ENCODE data around the gene UMODL1.
A peak's percentile ranks its signal among the peaks of the same experiment; 100 is the strongest.

The UMODL1 gene

GRCh38 chr21:42071146-42071737 lies at the start of gene UMODL1:
Gene UMODL1 (plus strand): TSS chr21:42071317. CDS start chr21:42071317, 0 bp downstream.
- Histone ChIP-seq H3K27ac (ENCODE audit: extremely low read depth, low read depth, low read length) (no peak within 1 kb of the TSS), H3K4me3 (ENCODE audit: low read depth, low read length) (no peak within 1 kb of the TSS), H3K9me3 (ENCODE audit: control insufficient read depth, insufficient read depth, low read depth, low read length) (no peaks in the 10 kb centered on the region), H3K4me1 (ENCODE audit: control insufficient read depth, insufficient read depth, low read length) (no peaks in the 10 kb centered on the region), H3K36me3 (ENCODE audit: control insufficient read depth in 2 of 2, insufficient read depth in 1 of 2, low read length in 2 of 2) (no peaks in the 10 kb centered on the region)
- TF ChIP-seq SCRT2 (tag by site-specific recombination; IDR thresholded peaks at IDR 0.05) (peak; percentile 48; the same call in 1 of the 2 replicates), GLIS2 (tag by site-specific recombination; IDR thresholded peaks at IDR 0.05) (no peak), FEZF1 (tag by site-specific recombination; IDR thresholded peaks at IDR 0.05) (no peak), ZNF148 (tag by site-specific recombination; IDR thresholded peaks at IDR 0.05; ENCODE audit: borderline replicate concordance) (no peak)
- ChIA-PET CTCF (interaction anchor here (0.6 to 0.7 kb wide), 2 partner anchors 19 to 38 kb away, joined by 3 read pairs; no protein-coding TSS in a partner anchor), POLR2A (no interaction called here)

DNA sequence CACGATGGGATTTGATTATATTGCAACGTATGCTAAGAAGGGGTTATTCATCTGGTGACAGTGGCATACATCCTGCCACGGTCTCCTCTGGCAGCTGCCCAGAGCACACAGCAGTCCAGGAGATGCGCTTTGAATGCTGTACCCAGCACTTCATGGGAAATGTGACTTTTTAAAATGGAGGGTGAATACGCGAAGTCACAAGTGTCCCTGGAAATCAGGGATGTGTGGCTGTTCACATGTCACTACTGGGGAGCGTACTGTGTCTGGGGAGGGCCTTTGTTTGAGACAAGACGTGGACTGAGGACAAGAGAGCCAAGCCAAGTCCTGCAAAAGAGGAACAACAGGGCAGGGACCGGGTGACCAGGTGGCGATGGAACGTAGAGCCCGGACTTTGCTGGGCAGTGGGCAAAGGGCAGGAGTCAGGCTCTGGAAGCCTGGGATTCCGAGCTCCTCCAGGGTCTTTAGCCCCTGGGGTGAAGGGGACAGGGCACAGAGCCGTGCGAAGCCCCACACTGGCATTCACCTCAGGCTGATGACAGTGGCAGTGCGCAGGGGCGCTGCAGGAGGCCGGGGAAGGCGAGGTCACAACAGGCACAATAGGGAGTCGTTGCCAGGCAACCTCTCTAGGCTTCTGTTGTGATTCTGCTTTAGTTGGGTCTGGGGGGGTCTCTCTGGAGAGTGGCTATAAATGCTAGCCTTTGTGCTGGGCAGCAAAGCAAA lies 49.6 kb upstream of the UMODL1 start:
- no peak for TF ChIP-seq ZNF48 (tag by site-specific recombination; IDR thresholded peaks at IDR 0.05)
- no peak for TF ChIP-seq ZNF366 (tag by site-specific recombination; conservative IDR thresholded peaks at IDR 0.05)
- peak; percentile 71 for TF ChIP-seq ZIC2 (tag by site-specific recombination; IDR thresholded peaks at IDR 0.05)
- 0 out of 2 replicates have a peak, but pooled peaks have one; percentile 15 for TF ChIP-seq OSR2 (tag by site-specific recombination; IDR thresholded peaks at IDR 0.05)
- Histone ChIP-seq H3K27ac (ENCODE audit: extremely low read depth, low read depth, low read length) (no peak overlapping the region), H3K9me3 (ENCODE audit: control insufficient read depth, insufficient read depth, low read depth, low read length) (no peaks in the 10 kb centered on the region), H3K4me3 (ENCODE audit: low read depth, low read length) (no peak overlapping the region), H3K4me1 (ENCODE audit: control insufficient read depth, insufficient read depth, low read length) (no peaks in the 10 kb centered on the region), H3K36me3 (ENCODE audit: control insufficient read depth in 2 of 2, insufficient read depth in 1 of 2, low read length in 2 of 2) (no peaks in the 10 kb centered on the region)
- POLR2A ChIA-PET, result no interaction called here
- CTCF ChIA-PET, result no interaction called here

GRCh38 chr21:42022091-42022430 lies 49.1 kb upstream of the UMODL1 start:
- TF ChIP-seq ZNF501 (tag by site-specific recombination; IDR thresholded peaks at IDR 0.05), result no peak
- TF ChIP-seq ZIC2 (tag by site-specific recombination; IDR thresholded peaks at IDR 0.05), result peak; percentile 44; the same call in 1 of the 2 replicates
- H3K27ac ChIP-seq (ENCODE audit: extremely low read depth, low read depth, low read length), result no peak overlapping the region
- no peaks in the 10 kb centered on the region for H3K4me1 ChIP-seq (ENCODE audit: control insufficient read depth, insufficient read depth, low read length)
- CTCF ChIA-PET, result no interaction called here
- POLR2A ChIA-PET, result no interaction called here
- H3K36me3 ChIP-seq (ENCODE audit: control insufficient read depth in 2 of 2, insufficient read depth in 1 of 2, low read length in 2 of 2), result no peaks in the 10 kb centered on the region
- no peak overlapping the region for H3K4me3 ChIP-seq (ENCODE audit: low read depth, low read length)
- no peaks in the 10 kb centered on the region for H3K9me3 ChIP-seq (ENCODE audit: control insufficient read depth, insufficient read depth, low read depth, low read length)

- H3K4me1 ChIP-seq (ENCODE audit: control insufficient read depth, insufficient read depth, low read length), result no peaks in the 10 kb centered on the region
- ChIA-PET POLR2A (interaction anchor here (0.6 kb wide), 1 partner anchor 94 kb away, joined by 5 read pairs; no protein-coding TSS in a partner anchor), CTCF (interaction anchor here (0.9 kb wide), 1 partner anchor 206 kb away, joined by 5 read pairs; no protein-coding TSS in a partner anchor)
- no peak overlapping the region for H3K4me3 ChIP-seq (ENCODE audit: low read depth, low read length)
- no peaks in the 10 kb centered on the region for H3K9me3 ChIP-seq (ENCODE audit: control insufficient read depth, insufficient read depth, low read depth, low read length)
- H3K36me3 ChIP-seq (ENCODE audit: control insufficient read depth in 2 of 2, insufficient read depth in 1 of 2, low read length in 2 of 2), result no peaks in the 10 kb centered on the region
- no peak overlapping the region for H3K27ac ChIP-seq (ENCODE audit: extremely low read depth, low read depth, low read length)
- TF ChIP-seq HIC1 (tag by site-specific recombination; IDR thresholded peaks at IDR 0.05) (no peak), ZNF560 (tag by site-specific recombination; IDR thresholded peaks at IDR 0.05; ENCODE audit: borderline replicate concordance) (no peak), ZNF514 (tag by site-specific recombination; IDR thresholded peaks at IDR 0.05) (no peak), ZNF146 (tag by site-specific recombination; IDR thresholded peaks at IDR 0.05) (no peak), ZNF664 (tag by site-specific recombination; IDR thresholded peaks at IDR 0.05) (no peak), ZNF548 (tag by site-specific recombination; IDR thresholded peaks at IDR 0.05) (no peak), ZNF473 (tag by site-specific recombination; IDR thresholded peaks at IDR 0.05) (no peak), ZNF423 (tag by site-specific recombination; IDR thresholded peaks at IDR 0.05) (no peak), ZNF354C (tag by site-specific recombination; IDR thresholded peaks at IDR 0.05; ENCODE audit: borderline replicate concordance, low read depth) (no peak), OSR2 (tag by site-specific recombination; IDR thresholded peaks at IDR 0.05) (no peak), ZNF645 (tag by site-specific recombination; IDR thresholded peaks at IDR 0.05) (no peak)
- TF ChIP-seq, protein P1, sequence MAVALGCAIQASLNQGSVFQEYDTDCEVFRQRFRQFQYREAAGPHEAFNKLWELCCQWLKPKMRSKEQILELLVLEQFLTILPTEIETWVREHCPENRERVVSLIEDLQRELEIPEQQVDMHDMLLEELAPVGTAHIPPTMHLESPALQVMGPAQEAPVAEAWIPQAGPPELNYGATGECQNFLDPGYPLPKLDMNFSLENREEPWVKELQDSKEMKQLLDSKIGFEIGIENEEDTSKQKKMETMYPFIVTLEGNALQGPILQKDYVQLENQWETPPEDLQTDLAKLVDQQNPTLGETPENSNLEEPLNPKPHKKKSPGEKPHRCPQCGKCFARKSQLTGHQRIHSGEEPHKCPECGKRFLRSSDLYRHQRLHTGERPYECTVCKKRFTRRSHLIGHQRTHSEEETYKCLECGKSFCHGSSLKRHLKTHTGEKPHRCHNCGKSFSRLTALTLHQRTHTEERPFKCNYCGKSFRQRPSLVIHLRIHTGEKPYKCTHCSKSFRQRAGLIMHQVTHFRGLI (tag by site-specific recombination; IDR thresholded peaks at IDR 0.05), result no peak
These were observed 48.2 kb upstream of the UMODL1 start for GRCh38 chr21:42022906-42023305.

Measured in HEK293 (cell line).